CMK (cell line): ENCODE data around the gene TERB2.
"Not testable (repeated sequence)": the region's sequence is repeated elsewhere in the genome, so short reads cannot be mapped to it uniquely, and the experiment has no call there.

Experiments
- DNase-seq: peaks from one replicate; pipeline ENCODE4 v3.0.0-alpha.2; 2010; ENCODE audit warnings: low read depth

Gene TERB2

GRCh38 chr15:44956388-44956787, at the start of gene TERB2:
TERB2 (plus strand) TSS chr15:44956687; CDS start chr15:44956719, 32 bp downstream.
- no peak for DNase-seq

DNA sequence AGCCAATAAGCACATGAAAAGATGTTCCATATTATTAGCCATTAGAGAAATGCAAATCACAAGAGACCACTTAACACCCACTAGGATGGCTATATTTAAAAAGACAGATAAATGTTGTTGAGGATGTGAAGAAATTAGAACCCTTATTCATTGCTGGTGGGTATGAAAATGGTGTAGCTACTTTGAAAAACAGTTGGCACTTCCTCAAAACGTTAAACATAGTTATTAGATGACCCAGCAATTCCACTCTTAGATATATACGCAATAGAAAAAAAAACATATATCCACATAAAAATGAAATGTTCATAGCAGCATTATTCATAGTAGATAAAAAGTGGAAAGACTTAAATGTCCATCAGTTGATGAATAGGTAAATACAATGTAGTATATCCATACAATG, 47.1 kb upstream of the TERB2 start:
- DNase-seq = no peak

DNA sequence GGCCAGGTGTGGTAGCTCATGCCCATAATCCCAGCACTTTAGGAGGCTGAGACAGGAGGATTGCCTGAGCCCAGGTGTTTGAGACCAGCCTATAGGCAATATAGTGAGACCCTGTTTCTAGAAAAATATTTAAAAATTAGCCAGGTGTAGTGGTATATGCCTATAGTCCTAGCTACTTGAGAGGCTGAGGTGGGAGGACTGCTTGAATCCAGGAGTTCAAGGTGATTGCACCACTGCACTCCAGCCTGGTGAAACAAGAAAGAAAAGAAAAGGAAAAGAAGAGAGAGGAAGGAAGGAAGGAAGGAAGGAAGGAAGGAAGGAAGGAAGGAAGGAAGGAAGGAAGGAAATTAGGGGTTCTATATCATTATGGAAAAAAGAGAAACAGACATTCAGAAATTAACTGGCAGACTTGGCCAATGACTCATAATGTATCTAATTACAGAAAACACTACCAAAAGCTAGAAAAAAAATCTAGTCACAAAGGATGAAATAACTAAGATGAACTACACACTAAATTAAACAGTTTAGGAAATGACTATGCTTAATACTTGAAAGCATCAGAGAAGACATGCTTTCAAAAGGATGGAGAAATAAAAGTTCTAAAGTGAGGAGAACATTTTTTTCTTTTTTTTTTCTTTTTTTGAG, 45.4 kb upstream of the TERB2 start:
- DNase-seq = no peak

- DNase-seq = not testable (repeated sequence)
Observed at GRCh38 chr15:44912186-44912585, 44.3 kb upstream of the TERB2 start.

GRCh38 chr15:44912974-44913448, 43.5 kb upstream of the TERB2 start:
- DNase-seq = not testable (repeated sequence)

- no peak for DNase-seq
Observed at GRCh38 chr15:44918136-44918535, 38.4 kb upstream of the TERB2 start.

DNA sequence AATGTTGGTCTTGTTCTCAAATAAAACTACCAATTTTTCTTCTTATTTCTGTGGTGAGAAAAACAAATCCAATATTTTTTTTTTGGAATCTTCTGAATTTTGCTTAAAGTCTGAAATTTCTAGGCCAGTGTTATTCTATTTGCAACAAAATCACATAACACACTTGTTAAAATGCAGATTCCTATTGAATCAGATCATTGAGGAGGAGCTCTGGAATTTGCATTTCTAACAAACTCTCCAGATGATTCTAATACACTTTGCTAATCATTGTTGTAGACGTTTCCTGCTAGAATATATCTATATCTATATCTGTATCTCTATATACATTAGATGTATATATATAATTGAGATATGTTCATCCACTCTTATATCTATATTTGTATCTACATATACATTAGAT, 27.8 kb upstream of the TERB2 start:
- not testable (repeated sequence) for DNase-seq

DNA sequence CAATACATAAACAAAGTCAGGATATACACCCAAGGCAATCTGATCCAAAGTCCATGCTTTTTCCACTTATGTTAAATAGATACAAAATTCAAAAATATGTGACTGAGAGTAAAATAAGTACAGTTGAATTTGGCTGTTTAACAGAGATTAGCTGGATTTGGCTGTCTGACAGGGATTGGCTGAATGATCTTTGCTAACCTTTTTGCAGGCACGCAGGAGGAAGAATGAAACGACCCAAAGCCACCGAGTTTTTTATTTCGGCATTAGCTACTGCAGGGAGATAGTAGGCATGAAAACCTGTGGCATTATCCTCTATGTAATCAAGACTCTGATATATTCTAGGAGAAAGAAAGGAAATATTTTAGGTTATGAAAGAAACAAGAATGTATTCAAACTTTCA, 26.2 kb upstream of the TERB2 start:
- not testable (repeated sequence) for DNase-seq

DNA sequence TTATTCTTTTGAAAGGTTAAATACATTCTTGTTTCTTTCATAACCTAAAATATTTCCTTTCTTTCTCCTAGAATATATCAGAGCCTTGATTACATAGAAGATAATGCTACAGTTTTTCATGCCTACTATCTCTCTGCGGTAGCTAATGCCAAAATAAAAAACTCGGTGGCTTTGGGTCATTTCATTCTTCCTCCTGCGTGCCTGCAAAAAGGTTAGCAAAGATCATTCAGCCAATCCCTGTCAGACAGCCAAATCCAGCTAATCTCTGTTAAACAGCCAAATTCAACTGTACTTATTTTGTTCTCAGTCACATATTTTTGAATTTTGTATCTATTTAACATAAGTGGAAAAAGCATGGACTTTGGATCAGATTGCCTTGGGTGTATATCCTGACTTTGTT, 1.8 kb downstream of the TERB2 start:
- not testable (repeated sequence) for DNase-seq

DNA sequence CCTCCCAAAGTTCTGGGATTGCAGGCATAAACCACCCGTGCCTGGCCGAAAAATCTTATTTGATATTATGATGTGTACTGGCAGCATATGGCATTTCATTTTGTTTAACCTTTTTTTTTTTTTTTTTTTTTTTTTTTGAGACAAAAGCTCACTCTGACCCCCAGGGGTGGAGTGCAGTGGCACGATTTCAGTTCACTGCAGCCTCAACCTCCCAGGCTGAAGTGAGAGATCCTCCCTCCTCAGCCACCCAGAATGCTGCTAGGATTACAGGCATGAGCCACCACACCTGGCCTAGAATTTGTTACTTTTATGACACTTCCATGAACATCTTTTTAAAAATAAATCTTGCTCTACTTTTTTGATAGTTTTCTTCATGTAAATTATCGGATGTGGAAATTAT, 12.0 kb downstream of the TERB2 start:
- no peak for DNase-seq

GRCh38 chr15:44971036-44971435, 14.5 kb downstream of the TERB2 start:
- DNase-seq = no peak

DNA sequence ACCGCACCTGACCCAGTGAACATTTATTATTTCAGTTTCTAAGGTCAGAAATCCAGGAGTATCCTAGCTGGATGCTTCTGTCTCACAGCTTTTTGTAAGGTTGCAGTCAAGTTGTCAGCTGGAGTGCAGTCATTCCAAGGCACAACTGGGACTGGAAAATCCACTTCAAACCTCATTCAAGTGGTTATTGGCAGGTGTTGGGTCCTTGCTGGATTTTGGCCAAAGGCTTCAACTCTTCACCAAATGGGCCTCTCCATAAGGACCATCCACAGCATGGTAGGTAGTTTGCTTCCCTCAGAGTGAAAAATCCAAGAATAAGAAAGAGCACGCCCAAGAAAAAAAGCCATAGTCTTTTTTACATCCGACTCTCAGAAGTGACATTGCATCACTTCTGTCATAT, 19.7 kb downstream of the TERB2 start:
- DNase-seq = not testable (repeated sequence)

DNA sequence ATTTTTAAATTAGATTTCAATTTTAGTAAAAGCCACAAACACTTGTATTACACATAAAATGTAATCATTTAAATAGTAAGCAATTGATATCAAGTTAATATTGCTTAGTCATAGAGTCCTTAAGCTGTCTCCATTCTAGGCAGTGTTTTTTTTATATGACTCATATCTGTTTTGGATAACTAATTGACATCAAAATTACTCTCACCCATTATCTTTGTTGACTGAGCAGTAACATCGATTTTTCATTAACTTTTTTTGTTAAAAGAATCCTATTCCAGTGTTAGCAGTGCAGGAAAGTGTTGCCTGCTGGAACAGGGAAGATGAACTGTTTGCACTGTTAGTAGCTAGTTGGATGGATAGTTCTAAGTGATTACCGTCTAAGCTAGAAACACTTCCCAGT, 21.3 kb downstream of the TERB2 start:
- DNase-seq = not testable (repeated sequence)

DNA sequence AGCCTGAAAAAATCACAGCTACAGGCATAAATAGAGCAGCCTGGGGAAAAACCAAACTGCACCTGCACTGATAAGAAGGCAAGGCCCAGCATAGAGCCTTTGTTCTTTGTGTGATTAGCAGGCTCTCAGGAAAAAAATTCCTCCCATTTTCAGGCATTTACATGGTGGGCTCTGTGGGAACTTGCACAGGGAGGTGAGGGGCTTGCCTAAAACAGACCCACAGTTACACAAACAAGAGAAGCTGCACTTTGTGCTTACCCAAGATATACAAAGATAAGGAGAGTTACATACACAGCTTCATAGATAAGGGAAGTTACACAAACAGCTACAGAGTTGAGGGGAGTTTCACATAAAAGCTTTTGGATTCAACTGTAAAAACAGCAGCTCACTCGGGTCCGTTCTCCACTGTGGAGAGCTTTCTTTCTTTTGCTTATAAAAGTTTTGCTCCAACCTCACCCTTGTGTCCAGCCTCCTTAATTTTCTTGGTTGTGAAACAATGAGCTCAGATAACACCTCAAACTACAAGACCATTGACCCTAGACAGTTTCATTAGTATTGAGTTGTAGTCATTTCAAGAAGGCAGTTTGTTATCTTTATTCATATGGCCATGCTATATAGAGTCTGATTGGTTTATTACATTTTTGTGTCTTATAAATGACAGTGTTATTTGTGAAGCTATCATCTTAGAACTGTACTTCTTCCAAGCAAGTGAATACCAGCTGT, 23.3 kb downstream of the TERB2 start:
- DNase-seq = not testable (repeated sequence)

DNA sequence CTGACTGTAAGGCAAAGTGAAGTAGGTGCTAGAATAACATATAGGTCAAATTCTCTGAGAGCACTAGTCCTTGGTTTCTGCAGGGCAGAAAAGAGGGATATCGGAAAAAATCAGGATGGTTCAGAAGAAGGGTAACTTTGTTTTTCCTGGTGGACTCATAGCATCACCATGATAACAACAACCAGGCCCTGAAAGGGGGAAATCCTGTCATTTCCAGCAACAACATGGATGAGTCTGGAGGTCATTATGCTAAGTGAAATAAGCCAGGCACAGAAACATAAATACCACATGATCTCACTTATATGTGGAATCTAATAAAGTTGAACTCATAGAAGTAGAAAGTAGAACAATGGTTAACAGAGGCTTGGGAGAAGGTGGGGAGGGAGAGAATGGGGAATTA, 27.7 kb downstream of the TERB2 start:
- not testable (repeated sequence) for DNase-seq

DNA sequence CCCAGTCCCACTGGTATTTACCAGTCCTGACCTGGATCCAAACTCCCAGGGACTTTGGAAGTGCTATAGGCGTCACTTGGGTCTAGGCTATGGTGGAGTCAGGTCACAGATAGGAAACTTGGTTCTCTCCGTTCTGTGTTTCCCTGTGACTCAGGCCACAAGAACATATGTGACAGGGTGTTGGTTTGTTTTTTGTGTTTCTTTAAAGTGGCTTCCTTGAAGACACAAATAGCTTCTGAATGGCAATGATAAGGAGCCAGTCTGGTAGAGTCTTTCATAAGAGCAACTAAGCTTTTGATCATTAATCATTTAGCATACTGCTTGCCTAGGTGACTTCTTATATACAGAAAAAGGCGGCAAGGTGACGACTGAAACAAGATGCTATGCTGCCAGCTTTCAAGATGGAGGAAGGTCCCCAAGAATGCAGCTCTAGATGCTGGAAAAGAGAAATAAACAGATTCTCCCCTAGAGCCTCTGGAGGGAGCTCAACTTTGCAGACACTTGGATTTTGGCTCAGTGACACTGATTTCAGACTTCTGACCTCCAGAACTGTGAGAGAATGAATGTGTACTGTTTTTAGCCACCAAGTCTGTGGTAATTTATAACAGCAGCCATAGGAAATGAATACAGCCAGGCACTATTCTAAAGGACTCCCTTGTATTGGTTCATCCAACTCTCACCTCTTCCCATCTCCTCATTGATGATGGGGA, 30.0 kb downstream of the TERB2 start:
- not testable (repeated sequence) for DNase-seq

GRCh38 chr15:44987711-44988110, 31.2 kb downstream of the TERB2 start:
- not testable (repeated sequence) for DNase-seq

GRCh38 chr15:44988184-44988869, 31.8 kb downstream of the TERB2 start:
- not testable (repeated sequence) for DNase-seq

DNA sequence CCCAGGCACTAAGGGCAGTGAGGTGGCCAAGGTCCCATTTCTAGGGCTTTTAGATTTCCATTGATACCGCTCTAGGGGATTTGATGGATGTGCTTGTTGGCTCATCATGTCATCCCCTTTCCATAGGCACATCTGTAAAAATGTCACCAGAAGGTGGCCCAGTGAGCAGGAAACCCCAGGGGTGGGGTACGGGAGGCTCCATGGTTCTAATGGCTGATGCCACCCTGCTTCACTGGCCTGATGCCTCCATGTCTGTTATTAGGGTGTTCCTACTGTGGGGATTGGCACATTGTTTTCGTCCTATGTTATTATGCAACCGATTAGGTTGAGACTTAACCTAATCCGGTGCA, 32.4 kb downstream of the TERB2 start:
- DNase-seq = not testable (repeated sequence)

DNA sequence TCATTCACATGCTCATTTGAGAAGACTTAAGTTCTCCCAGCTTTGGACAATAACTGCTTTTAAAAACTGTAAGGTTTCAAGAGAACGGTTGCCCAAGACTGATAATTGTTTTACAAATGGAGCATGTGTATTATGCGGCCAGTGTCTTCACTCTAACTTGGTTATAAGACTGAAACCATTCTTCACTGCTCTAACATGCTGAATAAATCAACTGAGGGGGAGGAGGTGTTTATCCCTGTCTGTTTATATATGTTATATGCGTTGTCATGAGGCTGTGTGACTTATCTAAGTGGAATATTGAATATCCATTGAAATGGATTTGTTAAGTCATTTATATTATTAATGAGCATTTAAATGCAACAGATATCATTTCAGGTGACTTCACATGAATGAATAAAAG, 41.1 kb downstream of the TERB2 start:
- not testable (repeated sequence) for DNase-seq

DNA sequence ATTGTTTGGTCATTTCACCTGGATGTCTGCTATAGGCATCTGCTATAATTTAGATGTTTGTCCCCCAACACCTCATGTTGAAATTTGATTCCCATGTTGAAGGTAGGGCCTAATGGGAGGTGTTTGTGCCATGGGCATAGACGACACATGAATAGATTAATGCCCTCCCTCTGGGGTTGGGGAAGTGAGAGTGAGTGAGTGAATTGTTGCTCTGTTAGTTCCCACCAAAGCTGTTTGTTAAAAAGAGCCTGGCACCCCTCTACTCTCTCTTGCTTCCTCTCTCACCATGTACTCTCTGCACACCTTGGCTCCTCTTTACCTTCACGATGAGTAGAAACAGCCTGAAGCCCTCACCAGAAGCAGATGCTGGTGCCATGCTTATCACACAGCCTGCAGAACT, 42.6 kb downstream of the TERB2 start:
- no peak for DNase-seq

- DNase-seq = not testable (repeated sequence)
Observed at GRCh38 chr15:45001180-45001579, 44.7 kb downstream of the TERB2 start.
